Measurements from ENCODE around the gene ITSN1. TPM values are rescaled to one million over a fixed set of nuclear protein-coding genes. Genes with fewer than 3 reads are reported as not detected.

ITSN1 gene
- polyA plus RNA-seq, 1 donor from 2014 or later: 35.1 TPM

GRCh38 chr21:33802481-33802880 is 160.2 kb downstream of the ITSN1 start:
- H3F3A ChIP-seq (ENCODE audit: insufficient read depth, low read length, poor library complexity, severe bottlenecking): no peaks in the 10 kb centered on the region
- H3K4me2 ChIP-seq (ENCODE audit: low read length): no peak overlapping the region
- no peak for TF ChIP-seq SMC3 (conservative IDR thresholded peaks at IDR 0.05; ENCODE audit: poor library complexity)
- TF ChIP-seq TAF1 (IDR thresholded peaks at IDR 0.05; ENCODE audit: low read depth): no peak
- TF ChIP-seq POLR2AphosphoS5 (IDR thresholded peaks at IDR 0.05): no peak
- TF ChIP-seq MXI1 (conservative IDR thresholded peaks at IDR 0.05; ENCODE audit: poor library complexity, severe bottlenecking): no peak
- TF ChIP-seq RAD21 (conservative IDR thresholded peaks at IDR 0.05): no peak
- no peak for TF ChIP-seq EZH2 (IDR thresholded peaks at IDR 0.05; ENCODE audit: borderline replicate concordance, insufficient read depth, low read length, poor library complexity, severe bottlenecking)
- no peak for TF ChIP-seq EP300 (conservative IDR thresholded peaks at IDR 0.05; ENCODE audit: poor library complexity, severe bottlenecking)
- no peak for TF ChIP-seq REST (IDR thresholded peaks at IDR 0.05; ENCODE audit: borderline replicate concordance)
- TF ChIP-seq, protein P1, sequence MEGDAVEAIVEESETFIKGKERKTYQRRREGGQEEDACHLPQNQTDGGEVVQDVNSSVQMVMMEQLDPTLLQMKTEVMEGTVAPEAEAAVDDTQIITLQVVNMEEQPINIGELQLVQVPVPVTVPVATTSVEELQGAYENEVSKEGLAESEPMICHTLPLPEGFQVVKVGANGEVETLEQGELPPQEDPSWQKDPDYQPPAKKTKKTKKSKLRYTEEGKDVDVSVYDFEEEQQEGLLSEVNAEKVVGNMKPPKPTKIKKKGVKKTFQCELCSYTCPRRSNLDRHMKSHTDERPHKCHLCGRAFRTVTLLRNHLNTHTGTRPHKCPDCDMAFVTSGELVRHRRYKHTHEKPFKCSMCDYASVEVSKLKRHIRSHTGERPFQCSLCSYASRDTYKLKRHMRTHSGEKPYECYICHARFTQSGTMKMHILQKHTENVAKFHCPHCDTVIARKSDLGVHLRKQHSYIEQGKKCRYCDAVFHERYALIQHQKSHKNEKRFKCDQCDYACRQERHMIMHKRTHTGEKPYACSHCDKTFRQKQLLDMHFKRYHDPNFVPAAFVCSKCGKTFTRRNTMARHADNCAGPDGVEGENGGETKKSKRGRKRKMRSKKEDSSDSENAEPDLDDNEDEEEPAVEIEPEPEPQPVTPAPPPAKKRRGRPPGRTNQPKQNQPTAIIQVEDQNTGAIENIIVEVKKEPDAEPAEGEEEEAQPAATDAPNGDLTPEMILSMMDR (IDR thresholded peaks at IDR 0.05; ENCODE audit: poor library complexity, severe bottlenecking): no peak
- H2AFZ ChIP-seq (ENCODE audit: low read depth, low read length): no peak overlapping the region
- H3K36me3 ChIP-seq (ENCODE audit: insufficient read depth, low read length): no peaks in the 10 kb centered on the region
- no peak overlapping the region for H3K27ac ChIP-seq (ENCODE audit: low read length)
- no peaks in the 10 kb centered on the region for H3K9me3 ChIP-seq (ENCODE audit: low read length)
- no peaks in the 10 kb centered on the region for H4K20me1 ChIP-seq (ENCODE audit: insufficient read depth)
- H3K4me3 ChIP-seq (ENCODE audit: low read length): no peak overlapping the region
- H3K9ac ChIP-seq (ENCODE audit: low read length): no peak overlapping the region
- H3K9me2 ChIP-seq (ENCODE audit: insufficient read depth, low read length): no peaks in the 10 kb centered on the region
- no peaks in the 10 kb centered on the region for H3K79me2 ChIP-seq (replicated peaks; ENCODE audit: insufficient read depth, low read length)
- H3K27me3 ChIP-seq (ENCODE audit: insufficient read depth, low read depth, low read length): no peaks in the 10 kb centered on the region

DNA sequence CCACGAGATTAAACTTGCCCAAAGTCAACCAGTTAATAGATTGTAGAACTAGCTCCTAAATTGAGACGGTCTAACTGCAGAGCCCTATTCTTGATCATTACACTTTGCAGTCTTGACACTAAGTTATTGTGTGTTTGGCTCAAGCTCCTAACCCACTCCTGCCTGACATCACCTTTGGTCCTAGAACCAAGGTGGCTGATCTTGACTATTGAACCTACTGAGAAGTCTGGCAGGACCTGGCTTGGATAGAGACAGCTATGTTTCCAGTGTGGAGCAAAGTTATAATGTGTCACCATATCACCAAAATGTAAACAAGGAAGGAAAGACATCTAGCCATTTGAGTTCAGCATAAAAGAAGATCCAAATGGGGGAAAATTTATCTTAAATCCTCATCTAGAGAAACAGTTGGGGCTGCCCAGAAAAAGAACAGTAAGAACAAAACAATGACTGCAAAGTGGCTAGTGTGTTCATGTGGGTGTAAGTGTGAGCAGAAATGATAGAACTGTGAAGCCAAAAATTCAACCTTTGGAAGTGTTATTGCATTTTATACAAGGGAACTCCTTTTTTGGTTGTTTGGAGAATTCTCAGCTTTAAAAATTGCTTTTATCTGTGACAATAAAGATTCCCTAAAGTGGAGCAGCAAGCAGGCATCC is 166.5 kb downstream of the ITSN1 start:
- Histone ChIP-seq H3K27me3 (ENCODE audit: insufficient read depth, low read depth, low read length) (no peaks in the 10 kb centered on the region), H3K79me2 (replicated peaks; ENCODE audit: insufficient read depth, low read length) (no peaks in the 10 kb centered on the region), H3K4me3 (ENCODE audit: low read length) (no peak overlapping the region), H3K9me3 (ENCODE audit: low read length) (no peaks in the 10 kb centered on the region), H3F3A (ENCODE audit: insufficient read depth, low read length, poor library complexity, severe bottlenecking) (no peaks in the 10 kb centered on the region), H3K27ac (ENCODE audit: low read length) (no peak overlapping the region), H3K9me2 (ENCODE audit: insufficient read depth, low read length) (no peaks in the 10 kb centered on the region), H3K36me3 (ENCODE audit: insufficient read depth, low read length) (no peaks in the 10 kb centered on the region), H2AFZ (ENCODE audit: low read depth, low read length) (no peak overlapping the region), H3K4me2 (ENCODE audit: low read length) (no peak overlapping the region), H3K9ac (ENCODE audit: low read length) (no peak overlapping the region), H4K20me1 (ENCODE audit: insufficient read depth) (no peaks in the 10 kb centered on the region)
- TF ChIP-seq TAF1 (IDR thresholded peaks at IDR 0.05; ENCODE audit: low read depth) (no peak), EP300 (conservative IDR thresholded peaks at IDR 0.05; ENCODE audit: poor library complexity, severe bottlenecking) (no peak), MXI1 (conservative IDR thresholded peaks at IDR 0.05; ENCODE audit: poor library complexity, severe bottlenecking) (no peak), EZH2 (IDR thresholded peaks at IDR 0.05; ENCODE audit: borderline replicate concordance, insufficient read depth, low read length, poor library complexity, severe bottlenecking) (no peak), SMC3 (conservative IDR thresholded peaks at IDR 0.05; ENCODE audit: poor library complexity) (no peak), POLR2AphosphoS5 (IDR thresholded peaks at IDR 0.05) (no peak), RAD21 (conservative IDR thresholded peaks at IDR 0.05) (no peak), REST (IDR thresholded peaks at IDR 0.05; ENCODE audit: borderline replicate concordance) (no peak)
- TF ChIP-seq, protein P1 (IDR thresholded peaks at IDR 0.05; ENCODE audit: poor library complexity, severe bottlenecking): no peak
